ENCODE measurements around the gene SLK. TPM values are rescaled to one million over a fixed set of nuclear protein-coding genes. Genes with fewer than 3 reads are reported as not detected.

The SLK gene
- total RNA-seq, 1 experiment from 2014 or later = 40.8 TPM

DNA sequence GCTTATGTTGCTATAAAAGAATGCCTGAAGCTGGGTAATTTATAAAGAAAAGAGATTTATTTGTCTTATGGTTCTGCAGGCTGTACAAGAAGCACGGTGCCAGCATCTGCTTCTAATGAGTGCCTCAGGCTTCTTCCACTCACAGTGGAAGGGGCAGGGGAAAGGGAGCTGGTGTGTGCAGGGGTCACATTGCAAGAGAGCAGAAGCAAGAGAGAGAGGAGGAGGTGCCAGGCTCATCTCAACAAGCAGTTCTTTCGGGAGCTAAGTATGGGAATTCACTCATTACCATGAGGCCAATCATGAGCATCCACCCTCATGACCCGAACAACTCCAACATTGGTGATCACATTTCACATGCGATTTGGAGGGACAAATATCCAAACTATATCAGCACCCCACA lies 17.2 kb upstream of the SLK start:
- Histone ChIP-seq H3K4me3 (ENCODE audit: low read depth in 2 of 2, low read length in 2 of 2) (no peak overlapping the region), H3K4me1 (ENCODE audit: control insufficient read depth, insufficient read depth, low read length) (no peaks in the 10 kb centered on the region), H3K27me3 (ENCODE audit: control insufficient read depth, insufficient read depth, low read length) (no peaks in the 10 kb centered on the region), H3K36me3 (ENCODE audit: control insufficient read depth, insufficient read depth, low read length) (no peaks in the 10 kb centered on the region), H3K9me3 (ENCODE audit: control insufficient read depth, insufficient read depth, low read depth, low read length) (no peaks in the 10 kb centered on the region), H3K27ac (ENCODE audit: low read length) (no peak overlapping the region)
- ATAC-seq = no peak
- no peak for TF ChIP-seq POLR2AphosphoS5 (IDR thresholded peaks at IDR 0.05; ENCODE audit: low read depth, low read length)
- TF ChIP-seq, protein P1, sequence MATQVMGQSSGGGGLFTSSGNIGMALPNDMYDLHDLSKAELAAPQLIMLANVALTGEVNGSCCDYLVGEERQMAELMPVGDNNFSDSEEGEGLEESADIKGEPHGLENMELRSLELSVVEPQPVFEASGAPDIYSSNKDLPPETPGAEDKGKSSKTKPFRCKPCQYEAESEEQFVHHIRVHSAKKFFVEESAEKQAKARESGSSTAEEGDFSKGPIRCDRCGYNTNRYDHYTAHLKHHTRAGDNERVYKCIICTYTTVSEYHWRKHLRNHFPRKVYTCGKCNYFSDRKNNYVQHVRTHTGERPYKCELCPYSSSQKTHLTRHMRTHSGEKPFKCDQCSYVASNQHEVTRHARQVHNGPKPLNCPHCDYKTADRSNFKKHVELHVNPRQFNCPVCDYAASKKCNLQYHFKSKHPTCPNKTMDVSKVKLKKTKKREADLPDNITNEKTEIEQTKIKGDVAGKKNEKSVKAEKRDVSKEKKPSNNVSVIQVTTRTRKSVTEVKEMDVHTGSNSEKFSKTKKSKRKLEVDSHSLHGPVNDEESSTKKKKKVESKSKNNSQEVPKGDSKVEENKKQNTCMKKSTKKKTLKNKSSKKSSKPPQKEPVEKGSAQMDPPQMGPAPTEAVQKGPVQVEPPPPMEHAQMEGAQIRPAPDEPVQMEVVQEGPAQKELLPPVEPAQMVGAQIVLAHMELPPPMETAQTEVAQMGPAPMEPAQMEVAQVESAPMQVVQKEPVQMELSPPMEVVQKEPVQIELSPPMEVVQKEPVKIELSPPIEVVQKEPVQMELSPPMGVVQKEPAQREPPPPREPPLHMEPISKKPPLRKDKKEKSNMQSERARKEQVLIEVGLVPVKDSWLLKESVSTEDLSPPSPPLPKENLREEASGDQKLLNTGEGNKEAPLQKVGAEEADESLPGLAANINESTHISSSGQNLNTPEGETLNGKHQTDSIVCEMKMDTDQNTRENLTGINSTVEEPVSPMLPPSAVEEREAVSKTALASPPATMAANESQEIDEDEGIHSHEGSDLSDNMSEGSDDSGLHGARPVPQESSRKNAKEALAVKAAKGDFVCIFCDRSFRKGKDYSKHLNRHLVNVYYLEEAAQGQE (IDR thresholded peaks at IDR 0.05; ENCODE audit: insufficient read depth in 1 of 2, low read depth in 2 of 2, low read length in 1 of 2) = no peak
- TF ChIP-seq, protein P2, sequence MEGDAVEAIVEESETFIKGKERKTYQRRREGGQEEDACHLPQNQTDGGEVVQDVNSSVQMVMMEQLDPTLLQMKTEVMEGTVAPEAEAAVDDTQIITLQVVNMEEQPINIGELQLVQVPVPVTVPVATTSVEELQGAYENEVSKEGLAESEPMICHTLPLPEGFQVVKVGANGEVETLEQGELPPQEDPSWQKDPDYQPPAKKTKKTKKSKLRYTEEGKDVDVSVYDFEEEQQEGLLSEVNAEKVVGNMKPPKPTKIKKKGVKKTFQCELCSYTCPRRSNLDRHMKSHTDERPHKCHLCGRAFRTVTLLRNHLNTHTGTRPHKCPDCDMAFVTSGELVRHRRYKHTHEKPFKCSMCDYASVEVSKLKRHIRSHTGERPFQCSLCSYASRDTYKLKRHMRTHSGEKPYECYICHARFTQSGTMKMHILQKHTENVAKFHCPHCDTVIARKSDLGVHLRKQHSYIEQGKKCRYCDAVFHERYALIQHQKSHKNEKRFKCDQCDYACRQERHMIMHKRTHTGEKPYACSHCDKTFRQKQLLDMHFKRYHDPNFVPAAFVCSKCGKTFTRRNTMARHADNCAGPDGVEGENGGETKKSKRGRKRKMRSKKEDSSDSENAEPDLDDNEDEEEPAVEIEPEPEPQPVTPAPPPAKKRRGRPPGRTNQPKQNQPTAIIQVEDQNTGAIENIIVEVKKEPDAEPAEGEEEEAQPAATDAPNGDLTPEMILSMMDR (IDR thresholded peaks at IDR 0.05) = no peak
- TF ChIP-seq TCF7L2 (IDR thresholded peaks at IDR 0.05; ENCODE audit: low read depth, low read length) = no peak
- TF ChIP-seq SIN3A (IDR thresholded peaks at IDR 0.05; ENCODE audit: borderline replicate concordance, insufficient read depth, low read depth, low read length) = no peak
- ChIA-PET POLR2A (no interaction called here), CTCF (no interaction called here)
- no TSS peak for BruUV-seq (replicated peaks)
- intact Hi-C loops (cut with micrococcal nuclease; ENCODE audit: unreplicated experiment) = no loop called here
- no peak for DNase-seq (ENCODE audit: low read depth, low spot score)
- in situ Hi-C loops (cut with HindIII; ENCODE audit: low pct_unique_long_range_greater_than_20kb, low sequenced_read_pairs) = no loop called here

DNA sequence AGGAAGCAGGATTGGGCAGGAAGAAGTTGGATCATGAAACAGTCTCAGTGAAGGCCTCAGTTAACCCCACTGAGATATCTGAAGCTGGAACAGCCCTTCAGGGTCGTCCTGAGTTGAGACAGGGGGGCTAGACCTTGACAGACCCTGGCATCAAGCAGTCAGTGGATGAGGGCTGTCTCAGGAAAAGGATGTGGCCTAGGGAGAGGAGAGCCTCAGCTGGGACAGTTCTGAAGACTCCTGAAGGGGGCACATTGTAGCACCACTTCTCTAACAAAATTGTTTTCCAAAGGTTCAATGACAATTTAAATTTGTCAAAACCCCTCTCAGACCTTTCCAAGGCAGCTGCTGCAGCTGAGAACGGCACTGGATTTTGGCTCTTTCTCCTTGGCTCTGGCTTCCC lies 15.8 kb upstream of the SLK start:
- Histone ChIP-seq H3K4me3 (ENCODE audit: low read depth in 2 of 2, low read length in 2 of 2) (no peak overlapping the region), H3K27ac (ENCODE audit: low read length) (no peak overlapping the region), H3K27me3 (ENCODE audit: control insufficient read depth, insufficient read depth, low read length) (no peaks in the 10 kb centered on the region), H3K4me1 (ENCODE audit: control insufficient read depth, insufficient read depth, low read length) (no peaks in the 10 kb centered on the region), H3K36me3 (ENCODE audit: control insufficient read depth, insufficient read depth, low read length) (no peaks in the 10 kb centered on the region), H3K9me3 (ENCODE audit: control insufficient read depth, insufficient read depth, low read depth, low read length) (no peaks in the 10 kb centered on the region)
- ChIA-PET POLR2A (no interaction called here), CTCF (no interaction called here)
- intact Hi-C loops (cut with micrococcal nuclease; ENCODE audit: unreplicated experiment) (no loop called here), in situ Hi-C loops (cut with HindIII; ENCODE audit: low pct_unique_long_range_greater_than_20kb, low sequenced_read_pairs) (no loop called here)
- TF ChIP-seq POLR2AphosphoS5 (IDR thresholded peaks at IDR 0.05; ENCODE audit: low read depth, low read length) (no peak), TCF7L2 (IDR thresholded peaks at IDR 0.05; ENCODE audit: low read depth, low read length) (no peak), SIN3A (IDR thresholded peaks at IDR 0.05; ENCODE audit: borderline replicate concordance, insufficient read depth, low read depth, low read length) (no peak)
- TF ChIP-seq, protein P2 (IDR thresholded peaks at IDR 0.05) = no peak
- TF ChIP-seq, protein P1 (IDR thresholded peaks at IDR 0.05; ENCODE audit: insufficient read depth in 1 of 2, low read depth in 2 of 2, low read length in 1 of 2) = no peak
- BruUV-seq (replicated peaks) = no TSS peak
- DNase-seq (ENCODE audit: low read depth, low spot score) = no peak
- no peak for ATAC-seq

Measured in Panc1 (cell line).